ENCODE results near the gene KLHDC7B.

Gene KLHDC7B

DNA sequence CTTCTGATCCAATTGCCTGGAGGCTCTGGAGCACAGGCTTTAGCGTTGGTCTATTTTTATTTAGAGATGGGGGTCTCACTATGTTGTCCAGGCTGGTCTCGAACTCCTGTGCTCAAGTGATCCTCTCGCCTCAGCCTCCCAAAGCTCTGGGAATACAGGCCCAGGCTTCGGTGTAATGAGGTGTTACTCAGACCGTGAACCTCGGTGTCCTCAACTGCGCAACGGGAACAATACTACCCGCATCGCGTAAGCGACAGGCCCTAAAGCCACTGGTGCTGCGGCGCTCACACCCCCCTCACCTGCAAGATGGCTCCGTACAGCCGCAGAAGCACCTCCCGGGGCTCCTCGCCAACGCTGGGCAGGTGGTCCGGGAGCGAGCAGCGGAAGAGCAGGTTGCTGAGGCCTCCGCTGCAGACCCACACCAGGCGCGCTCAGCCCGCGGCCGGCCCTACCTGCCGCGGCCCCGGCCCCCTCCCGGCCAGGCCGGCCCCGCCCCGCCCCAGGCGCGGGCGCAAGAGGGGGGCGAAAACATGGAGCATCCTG lies 36.3 kb downstream of the KLHDC7B start:
- H3K4me3 ChIP-seq (ENCODE audit: low read depth, low read length) = peak overlapping the region; percentile 76
- DNase-seq (ENCODE audit: low read depth) = no peak

DNA sequence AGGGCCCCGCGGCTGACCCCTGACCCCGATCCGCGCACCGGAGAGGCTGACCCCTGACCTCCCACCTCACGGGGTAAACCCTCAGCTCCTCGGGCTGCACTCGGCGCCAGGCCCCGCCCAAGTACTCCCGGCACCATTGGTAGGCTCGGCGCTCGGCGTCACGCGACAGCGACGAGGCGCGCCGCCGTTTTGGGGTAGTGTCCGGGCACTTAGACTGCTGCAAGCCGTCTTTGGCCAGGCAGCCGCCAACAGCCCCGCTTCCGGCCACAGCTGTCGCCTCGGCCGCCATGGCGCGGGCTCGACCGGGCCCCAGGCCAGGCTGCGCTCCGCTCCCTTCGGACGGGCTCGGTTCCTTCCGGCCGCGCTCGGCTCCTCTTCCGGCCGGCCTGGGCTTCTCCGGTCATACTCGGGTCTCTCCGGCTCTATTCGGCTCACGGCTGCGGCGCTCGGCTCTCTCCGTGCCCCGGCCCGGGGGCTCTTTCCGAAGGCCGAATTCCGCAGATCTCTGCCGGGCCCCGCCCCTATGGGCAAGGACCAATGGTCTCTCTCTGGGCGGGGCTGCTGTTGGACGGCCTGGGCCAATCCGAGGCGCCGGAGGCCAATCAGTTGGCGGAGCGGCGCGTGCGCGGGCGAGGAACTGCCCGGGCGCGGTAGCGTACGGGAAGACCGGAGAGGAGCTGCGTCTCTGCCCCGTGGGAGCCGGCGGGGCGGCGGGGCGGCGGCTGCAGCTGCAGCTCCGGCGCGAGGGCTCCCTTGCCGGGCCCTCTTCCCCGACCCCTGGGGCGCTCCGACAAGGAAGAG lies 37.0 kb downstream of the KLHDC7B start, which contains the start of gene CHKB:
Gene CHKB (minus strand): TSS at position 357 of the 801 bp plus-strand sequence. CDS start 68 bp downstream, at position 289.
- H3K4me3 ChIP-seq (ENCODE audit: low read depth, low read length) = peak within 1 kb of the TSS; percentile 76
- peak; percentile 89 for DNase-seq (ENCODE audit: low read depth)

DNA sequence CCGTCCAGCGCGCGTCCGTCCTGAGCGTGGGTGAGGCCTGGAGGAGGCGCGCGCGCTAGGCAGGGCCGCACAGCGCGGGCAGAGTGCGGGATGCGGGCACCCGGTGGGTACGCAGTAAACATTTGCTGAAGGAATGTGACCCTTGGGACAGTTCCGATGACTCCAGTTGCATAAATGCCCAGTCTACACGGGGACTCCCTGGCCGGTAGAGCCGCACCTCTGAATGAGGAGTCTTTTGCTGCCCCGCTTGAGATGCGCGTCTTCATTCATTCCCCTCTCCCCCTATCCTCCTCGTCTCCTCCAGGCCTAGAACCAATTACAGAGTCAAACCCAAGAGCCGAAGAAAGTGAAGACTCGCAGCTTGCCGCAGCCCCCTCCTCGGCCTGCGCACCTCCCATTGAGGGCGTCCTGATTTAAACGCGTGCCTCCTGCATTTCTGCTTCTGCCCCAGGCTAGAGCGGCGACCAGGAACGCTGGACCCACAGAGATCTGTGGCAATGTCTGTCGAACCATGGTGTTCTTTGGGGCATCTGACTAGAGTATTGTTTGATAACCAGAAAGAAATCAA lies 37.7 kb downstream of the KLHDC7B start:
- DNase-seq (ENCODE audit: low read depth) = no peak
- peak overlapping the region; percentile 76 for H3K4me3 ChIP-seq (ENCODE audit: low read depth, low read length)

DNA sequence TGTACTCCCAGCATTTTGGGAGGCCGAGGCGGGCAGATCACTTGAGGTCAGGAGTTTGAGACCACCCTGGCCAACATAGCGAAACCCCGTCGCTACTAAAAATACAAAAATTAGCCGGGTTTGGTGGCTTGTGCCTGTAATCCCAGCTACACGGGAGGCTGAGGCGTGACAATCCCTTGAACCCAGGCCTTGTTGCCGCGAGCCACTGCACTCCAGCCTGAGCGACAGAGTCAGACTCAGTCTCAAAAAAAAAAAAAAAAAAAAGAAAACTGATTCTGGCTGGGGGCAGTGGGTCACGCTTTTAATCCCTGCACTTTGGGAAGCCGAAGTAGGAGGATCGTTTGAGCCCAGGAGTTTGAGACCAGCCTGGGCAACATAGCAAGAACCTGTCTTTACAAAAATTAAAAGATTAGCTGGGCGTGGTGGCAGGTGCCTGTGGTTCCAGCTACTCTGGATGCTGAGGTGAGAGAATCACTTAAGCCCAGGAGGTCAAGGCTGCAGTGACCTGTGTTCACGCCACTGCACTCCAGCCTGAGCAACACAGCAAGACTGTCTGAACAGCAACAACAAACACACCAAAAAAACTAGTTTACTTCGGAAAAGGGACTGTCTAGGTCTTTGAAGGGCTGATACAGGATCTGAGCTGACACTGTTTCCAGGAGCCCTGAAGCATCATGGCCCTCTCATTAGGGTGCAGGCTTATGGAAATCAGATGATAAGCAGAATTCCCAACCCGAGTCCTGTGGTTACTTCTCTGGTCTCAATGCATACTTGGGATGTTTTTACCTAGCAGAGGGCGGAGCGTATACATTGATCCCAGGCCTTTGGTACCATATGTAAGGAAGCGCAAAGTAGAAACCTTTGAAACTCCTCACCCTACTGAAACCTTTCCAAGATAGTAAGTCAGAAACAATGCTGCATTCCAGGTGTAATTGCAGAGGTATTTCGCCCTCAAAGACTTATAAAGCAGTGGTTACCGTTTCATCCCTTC lies 38.7 kb downstream of the KLHDC7B start:
- no peak for DNase-seq (ENCODE audit: low read depth)
- H3K4me3 ChIP-seq (ENCODE audit: low read depth, low read length) = no peak overlapping the region

DNA sequence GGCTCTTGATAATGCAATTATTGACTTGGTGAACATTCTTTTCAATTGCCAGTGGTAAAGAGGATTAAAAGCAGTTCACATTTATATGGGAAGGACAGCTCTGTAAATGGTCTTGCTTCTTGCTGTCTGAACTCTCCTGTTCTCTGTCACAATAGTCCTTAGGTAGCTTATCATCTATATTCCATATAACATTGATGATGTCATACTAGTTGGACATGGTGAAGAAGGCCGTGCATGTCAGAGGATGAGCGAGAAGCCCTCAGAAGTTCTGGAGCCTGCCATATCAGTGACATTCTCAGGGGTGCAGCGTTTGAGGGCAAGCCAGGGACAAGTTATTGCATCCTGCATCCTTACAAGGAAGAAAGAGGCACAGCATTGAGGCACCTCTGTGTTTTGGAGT lies 39.5 kb downstream of the KLHDC7B start:
- no peak overlapping the region for H3K4me3 ChIP-seq (ENCODE audit: low read depth, low read length)
- no peak for DNase-seq (ENCODE audit: low read depth)

DNA sequence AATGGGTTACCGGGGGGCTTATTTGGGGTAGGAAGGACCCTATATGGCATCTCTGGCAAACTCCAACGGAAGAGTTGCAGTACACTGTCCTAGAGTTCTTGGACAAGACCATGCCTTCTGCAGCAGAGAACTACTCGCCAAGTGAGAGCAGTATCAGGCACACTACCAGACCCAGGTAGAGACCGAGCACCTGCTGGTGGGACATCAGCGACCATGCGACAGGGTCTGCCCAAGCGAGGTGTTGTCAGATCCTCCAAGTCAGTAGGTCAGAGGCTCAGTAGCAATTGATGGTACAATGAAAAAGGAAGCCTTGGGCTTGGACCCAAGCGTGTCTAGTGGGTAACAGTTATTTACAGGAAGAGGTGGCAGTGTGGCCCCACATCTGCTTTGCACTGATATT lies 40.1 kb downstream of the KLHDC7B start:
- DNase-seq (ENCODE audit: low read depth) = no peak

DNA sequence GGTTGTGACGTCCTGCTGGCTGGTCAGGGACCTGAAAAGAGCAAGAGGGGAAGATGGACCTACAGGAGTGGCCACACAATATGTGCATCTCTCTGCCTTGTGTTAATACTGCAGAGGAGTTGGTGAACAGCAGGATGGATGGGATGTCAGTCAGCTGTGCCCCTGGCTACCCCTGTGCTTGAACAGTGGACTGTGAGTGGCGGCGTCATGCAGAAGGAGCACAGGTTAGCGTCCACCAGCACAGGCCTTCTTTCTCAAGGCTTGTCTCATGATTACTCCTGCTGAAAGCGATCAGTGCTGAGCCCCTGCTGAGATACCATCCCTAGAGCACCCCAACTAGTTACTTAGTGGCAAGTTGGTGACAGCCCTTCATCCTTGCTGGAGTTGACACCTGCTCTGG lies 40.7 kb downstream of the KLHDC7B start:
- H3K4me3 ChIP-seq (ENCODE audit: low read depth, low read length) = no peak overlapping the region
- no peak for DNase-seq (ENCODE audit: low read depth)

More for the DNA sequence above, 40.1 kb downstream of the KLHDC7B start:
- H3K4me3 ChIP-seq (ENCODE audit: low read depth, low read length) = no peak overlapping the region

DNA sequence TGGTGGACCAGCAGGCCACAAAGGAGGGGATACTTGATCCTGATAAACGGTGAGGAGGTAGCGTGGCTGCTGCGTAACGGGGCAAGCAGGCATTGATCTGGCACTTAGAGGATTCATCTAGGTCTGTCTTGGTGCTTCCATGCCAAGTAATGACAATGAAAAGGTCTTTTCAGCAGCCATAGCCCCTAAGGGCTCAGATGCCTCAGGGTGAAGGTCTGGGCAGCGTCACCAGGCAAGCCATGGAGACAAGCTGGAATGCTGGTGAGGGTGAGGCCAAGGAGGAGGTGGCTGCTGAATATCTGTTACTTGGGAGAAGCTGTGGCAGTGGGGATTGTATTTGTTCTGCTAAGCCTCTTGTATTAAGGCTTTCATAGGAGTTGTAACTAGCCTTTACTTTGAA lies 41.7 kb downstream of the KLHDC7B start:
- H3K4me3 ChIP-seq (ENCODE audit: low read depth, low read length) = no peak overlapping the region
- no peak for DNase-seq (ENCODE audit: low read depth)

DNA sequence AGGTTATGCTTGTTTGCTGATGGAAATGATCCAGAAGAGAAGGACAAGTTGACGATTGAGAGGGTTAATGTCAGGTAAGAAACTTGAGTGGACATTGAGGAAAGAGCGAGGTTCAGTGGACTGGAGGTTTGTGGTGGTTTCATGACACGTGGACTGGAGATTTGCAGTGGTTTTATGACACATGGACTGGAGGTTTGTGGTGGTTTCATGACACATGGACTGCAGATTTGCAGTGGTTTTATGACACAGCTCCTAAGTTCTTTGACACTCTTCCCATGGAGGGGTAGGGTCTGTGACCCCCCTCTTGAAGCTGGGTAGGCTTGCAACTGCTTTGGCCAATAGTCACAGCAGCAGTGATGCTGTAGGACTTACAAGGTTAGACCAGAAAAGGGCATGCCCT lies 49.5 kb downstream of the KLHDC7B start:
- DNase-seq (ENCODE audit: low read depth) = no peak
- no peak overlapping the region for H3K4me3 ChIP-seq (ENCODE audit: low read depth, low read length)

DNA sequence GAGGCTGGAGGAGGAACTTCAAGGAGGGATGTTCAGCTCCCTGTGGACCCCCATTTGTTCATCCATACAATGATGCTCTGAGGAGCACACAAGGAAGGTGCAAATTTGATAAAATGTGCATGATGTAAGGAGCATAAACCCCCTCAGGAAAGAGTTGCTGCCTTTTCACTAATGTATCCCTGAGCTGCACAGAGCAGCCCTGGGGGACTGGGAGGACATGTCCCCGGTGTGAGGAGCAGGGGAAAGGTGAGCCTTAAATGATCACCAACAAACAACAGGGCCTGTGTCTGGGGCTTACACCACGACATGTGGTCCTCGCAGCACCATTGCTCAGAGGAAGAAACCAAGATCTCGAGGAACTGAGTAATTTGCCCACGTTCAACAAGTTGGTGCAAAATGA lies 51.4 kb downstream of the KLHDC7B start:
- no peak for DNase-seq (ENCODE audit: low read depth)
- H3K4me3 ChIP-seq (ENCODE audit: low read depth, low read length) = no peak overlapping the region

DNA sequence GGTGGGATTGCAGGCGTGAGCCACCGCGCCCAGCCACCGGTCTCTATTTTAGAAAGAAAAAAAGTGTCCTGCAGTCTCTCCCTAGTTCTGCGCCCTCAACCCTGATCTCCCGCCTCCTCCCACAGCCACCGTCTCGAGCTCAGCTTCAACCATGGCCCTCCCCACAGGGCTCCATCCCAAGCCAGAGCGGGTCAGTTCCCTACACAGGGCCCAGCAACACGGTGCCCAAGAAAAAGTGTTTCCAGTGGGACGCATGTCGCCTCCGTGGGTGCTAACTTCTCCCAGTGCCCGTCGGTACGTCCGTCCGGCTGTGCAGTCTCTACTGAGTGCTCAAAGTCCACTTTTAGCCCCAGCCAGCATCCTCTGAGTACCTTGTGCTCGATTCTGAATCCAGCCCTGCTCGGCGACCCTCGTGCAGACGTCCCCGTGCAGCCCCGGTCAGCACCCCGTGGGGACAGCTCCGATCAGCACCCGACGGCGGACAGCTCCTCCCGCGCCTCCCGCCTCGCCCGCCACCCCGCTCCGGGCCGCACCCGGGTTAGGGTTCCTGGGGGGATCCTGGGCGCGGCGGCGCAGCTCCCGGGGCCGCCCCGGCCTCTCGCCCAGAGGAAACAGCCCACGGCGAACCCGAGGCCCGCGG lies 54.2 kb downstream of the KLHDC7B start:
- H3K4me3 ChIP-seq (ENCODE audit: low read depth, low read length) = peak overlapping the region; percentile 9
- DNase-seq (ENCODE audit: low read depth) = no peak

DNA sequence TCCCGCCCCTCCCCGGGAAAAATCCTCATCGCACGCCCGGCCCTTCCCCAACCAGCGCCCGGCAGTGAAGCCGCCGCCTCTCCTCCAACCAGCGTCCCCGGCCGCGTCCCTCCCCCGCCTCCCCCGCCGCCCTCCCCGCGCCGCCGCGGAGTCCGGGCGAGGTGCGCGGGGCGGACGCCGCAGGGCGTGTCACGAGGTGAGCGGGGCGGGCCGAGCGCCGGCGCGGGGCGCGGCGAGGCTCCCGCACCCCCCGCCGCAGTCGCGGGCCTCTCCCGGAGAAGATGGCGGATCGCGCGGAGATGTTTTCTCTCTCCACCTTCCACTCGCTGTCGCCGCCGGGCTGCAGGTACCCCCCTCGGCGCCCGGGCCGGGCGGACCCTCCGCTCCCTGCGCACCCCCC lies 54.8 kb downstream of the KLHDC7B start, which contains the start of gene MAPK8IP2:
Gene MAPK8IP2 (plus strand): TSS at position 256 of the 400 bp plus-strand sequence. CDS start 26 bp downstream, at position 282.
- H3K4me3 ChIP-seq (ENCODE audit: low read depth, low read length) = peak within 1 kb of the TSS; percentile 23
- no peak for DNase-seq (ENCODE audit: low read depth)

Data from skeletal muscle cell (primary cell).